Measurements from ENCODE around the gene AP3B2.
A peak's percentile ranks its signal among the peaks of the same experiment; 100 is the strongest.

The AP3B2 gene

GRCh38 chr15:82748315-82748714 lies 38.6 kb upstream of the AP3B2 start:
- H3K9me3 Mint-ChIP-seq, result no peaks in the 10 kb centered on the region
- H3K4me1 Mint-ChIP-seq, result peaks cover 28% of the 10 kb centered on the region
- TF ChIP-seq CTCF (IDR thresholded peaks at IDR 0.05; ENCODE audit: unreplicated experiment in 3 of 3), result no peak
- peaks cover 3% of the 10 kb centered on the region for H3K27me3 Mint-ChIP-seq (ENCODE audit: low read depth)
- H3K27ac Mint-ChIP-seq, result peak overlapping the region in 1 of 3 experiments; percentile 37
- peaks cover 9% of the 10 kb centered on the region for H3K36me3 Mint-ChIP-seq (ENCODE audit: low read depth)
- H3K4me3 Mint-ChIP-seq, result peak overlapping the region; percentile 60 to 95 (median 69)

- no peak for TF ChIP-seq CTCF (IDR thresholded peaks at IDR 0.05; ENCODE audit: unreplicated experiment in 3 of 3)
- H3K27ac Mint-ChIP-seq, result no peak overlapping the region
- H3K36me3 Mint-ChIP-seq (ENCODE audit: low read depth), result no peaks in the 10 kb centered on the region
- H3K4me3 Mint-ChIP-seq, result no peak overlapping the region
- peaks cover 3% of the 10 kb centered on the region for H3K27me3 Mint-ChIP-seq (ENCODE audit: low read depth)
- H3K4me1 Mint-ChIP-seq, result no peaks in the 10 kb centered on the region
- peaks cover 2% of the 10 kb centered on the region for H3K9me3 Mint-ChIP-seq
Observed at GRCh38 chr15:82743810-82744209, 34.1 kb upstream of the AP3B2 start.

- Mint-ChIP-seq H3K36me3 (ENCODE audit: low read depth) (no peaks in the 10 kb centered on the region), H3K4me3 (no peak overlapping the region), H3K4me1 (no peaks in the 10 kb centered on the region), H3K27ac (no peak overlapping the region), H3K27me3 (ENCODE audit: low read depth) (peaks cover under 1% of the 10 kb centered on the region), H3K9me3 (peaks cover 2% of the 10 kb centered on the region)
- no peak for TF ChIP-seq CTCF (IDR thresholded peaks at IDR 0.05; ENCODE audit: unreplicated experiment in 3 of 3)
Observed at GRCh38 chr15:82742134-82742533, 32.5 kb upstream of the AP3B2 start.

DNA sequence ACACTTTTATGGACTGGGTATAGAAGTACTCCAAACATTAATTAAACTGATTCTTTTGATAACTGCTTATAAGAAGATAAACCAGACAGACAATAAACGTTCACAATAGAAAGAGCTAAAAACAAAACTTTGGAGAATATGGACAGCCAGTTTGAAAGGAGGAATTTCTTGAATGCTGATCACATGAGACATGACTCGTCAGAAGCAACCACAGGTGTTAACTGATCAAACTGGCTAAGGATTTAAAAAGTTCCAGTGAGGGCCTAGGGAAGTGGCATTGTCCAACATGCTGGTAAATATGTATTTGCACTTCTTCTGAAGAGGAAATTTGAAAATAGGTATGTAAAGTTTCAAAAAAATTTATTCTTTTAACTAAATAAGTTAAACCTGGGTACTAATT lies 29.4 kb upstream of the AP3B2 start:
- H3K9me3 Mint-ChIP-seq, result peaks cover 2% of the 10 kb centered on the region
- no peak for TF ChIP-seq CTCF (IDR thresholded peaks at IDR 0.05; ENCODE audit: unreplicated experiment in 3 of 3)
- H3K27me3 Mint-ChIP-seq (ENCODE audit: low read depth), result peaks cover under 1% of the 10 kb centered on the region
- H3K4me3 Mint-ChIP-seq, result no peak overlapping the region
- no peak overlapping the region for H3K27ac Mint-ChIP-seq
- H3K36me3 Mint-ChIP-seq (ENCODE audit: low read depth), result no peaks in the 10 kb centered on the region
- H3K4me1 Mint-ChIP-seq, result no peaks in the 10 kb centered on the region

- Mint-ChIP-seq H3K27ac (no peak overlapping the region), H3K4me1 (no peaks in the 10 kb centered on the region), H3K4me3 (no peak overlapping the region), H3K27me3 (ENCODE audit: low read depth) (peaks cover 3% of the 10 kb centered on the region), H3K9me3 (peaks cover 2% of the 10 kb centered on the region), H3K36me3 (ENCODE audit: low read depth) (no peaks in the 10 kb centered on the region)
- TF ChIP-seq CTCF (IDR thresholded peaks at IDR 0.05; ENCODE audit: unreplicated experiment in 3 of 3), result no peak
Observed at GRCh38 chr15:82737975-82738374, 28.3 kb upstream of the AP3B2 start.

DNA sequence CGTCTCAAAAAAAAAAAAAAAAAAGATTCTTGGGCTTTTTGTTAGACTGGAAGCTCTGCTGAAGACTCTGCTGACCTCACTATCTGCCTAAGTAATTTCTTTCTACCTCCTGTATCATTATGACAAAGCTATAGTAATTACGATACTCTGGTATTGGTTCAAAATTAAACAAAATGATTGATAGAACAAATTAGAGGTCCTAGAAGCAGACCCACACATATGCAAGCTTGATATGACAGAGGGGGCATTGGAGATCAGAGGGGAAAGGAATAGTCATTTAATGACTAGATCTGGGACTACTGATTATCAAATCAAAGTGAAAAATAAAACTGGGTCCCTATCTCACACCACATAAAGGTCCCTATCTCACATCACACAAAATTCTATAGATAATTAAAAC lies 21.9 kb upstream of the AP3B2 start:
- no peak overlapping the region for H3K27ac Mint-ChIP-seq
- peaks cover 3% of the 10 kb centered on the region for H3K27me3 Mint-ChIP-seq (ENCODE audit: low read depth)
- H3K36me3 Mint-ChIP-seq (ENCODE audit: low read depth), result no peaks in the 10 kb centered on the region

More for the DNA sequence above, 21.9 kb upstream of the AP3B2 start:
- no peak for TF ChIP-seq CTCF (IDR thresholded peaks at IDR 0.05; ENCODE audit: unreplicated experiment in 3 of 3)
- Mint-ChIP-seq H3K4me1 (no peaks in the 10 kb centered on the region), H3K9me3 (no peaks in the 10 kb centered on the region), H3K4me3 (no peak overlapping the region)
